Measurements from ENCODE around the gene SIGLEC6.

SIGLEC6 gene

GRCh38 chr19:51565583-51565982 is 34.1 kb upstream of the SIGLEC6 start:
- no peak for TF ChIP-seq CTCF (IDR thresholded peaks at IDR 0.05; ENCODE audit: insufficient read depth, low read length, poor library complexity, severe bottlenecking)
- no peak overlapping the region for H3K4me3 ChIP-seq (replicated peaks; ENCODE audit: low read depth, low read length)
- H3K27me3 ChIP-seq (replicated peaks; ENCODE audit: control insufficient read depth, insufficient read depth, low read length): no peaks in the 10 kb centered on the region
- DNase-seq (ENCODE audit: extremely low read depth, insufficient read length): no peak
- H3K36me3 ChIP-seq (ENCODE audit: control insufficient read depth, insufficient read depth, low read length): no peaks in the 10 kb centered on the region

- H3K36me3 ChIP-seq (ENCODE audit: control insufficient read depth, insufficient read depth, low read length): no peaks in the 10 kb centered on the region
- no peak overlapping the region for H3K4me3 ChIP-seq (replicated peaks; ENCODE audit: low read depth, low read length)
- TF ChIP-seq CTCF (IDR thresholded peaks at IDR 0.05; ENCODE audit: insufficient read depth, low read length, poor library complexity, severe bottlenecking): peak; percentile 66
- H3K27me3 ChIP-seq (replicated peaks; ENCODE audit: control insufficient read depth, insufficient read depth, low read length): no peaks in the 10 kb centered on the region
- DNase-seq (ENCODE audit: extremely low read depth, insufficient read length): no peak
Observed at GRCh38 chr19:51564791-51565190, 33.3 kb upstream of the SIGLEC6 start.

GRCh38 chr19:51560339-51560738 is 28.9 kb upstream of the SIGLEC6 start:
- Histone ChIP-seq H3K36me3 (ENCODE audit: control insufficient read depth, insufficient read depth, low read length) (no peaks in the 10 kb centered on the region), H3K4me3 (replicated peaks; ENCODE audit: low read depth, low read length) (no peak overlapping the region), H3K27me3 (replicated peaks; ENCODE audit: control insufficient read depth, insufficient read depth, low read length) (no peaks in the 10 kb centered on the region)
- no peak for TF ChIP-seq CTCF (IDR thresholded peaks at IDR 0.05; ENCODE audit: insufficient read depth, low read length, poor library complexity, severe bottlenecking)
- DNase-seq (ENCODE audit: extremely low read depth, insufficient read length): no peak

- H3K27me3 ChIP-seq (replicated peaks; ENCODE audit: control insufficient read depth, insufficient read depth, low read length): no peaks in the 10 kb centered on the region
- H3K4me3 ChIP-seq (replicated peaks; ENCODE audit: low read depth, low read length): no peak overlapping the region
- DNase-seq (ENCODE audit: extremely low read depth, insufficient read length): no peak
- no peak for TF ChIP-seq CTCF (IDR thresholded peaks at IDR 0.05; ENCODE audit: insufficient read depth, low read length, poor library complexity, severe bottlenecking)
- H3K36me3 ChIP-seq (ENCODE audit: control insufficient read depth, insufficient read depth, low read length): no peaks in the 10 kb centered on the region
Observed at GRCh38 chr19:51559240-51559639, 27.8 kb upstream of the SIGLEC6 start.

- TF ChIP-seq CTCF (IDR thresholded peaks at IDR 0.05; ENCODE audit: insufficient read depth, low read length, poor library complexity, severe bottlenecking): no peak
- Histone ChIP-seq H3K4me3 (replicated peaks; ENCODE audit: low read depth, low read length) (no peak overlapping the region), H3K27me3 (replicated peaks; ENCODE audit: control insufficient read depth, insufficient read depth, low read length) (no peaks in the 10 kb centered on the region), H3K36me3 (ENCODE audit: control insufficient read depth, insufficient read depth, low read length) (no peaks in the 10 kb centered on the region)
- no peak for DNase-seq (ENCODE audit: extremely low read depth, insufficient read length)
Observed at GRCh38 chr19:51552996-51553725, 21.7 kb upstream of the SIGLEC6 start.

- Histone ChIP-seq H3K36me3 (ENCODE audit: control insufficient read depth, insufficient read depth, low read length) (no peaks in the 10 kb centered on the region), H3K27me3 (replicated peaks; ENCODE audit: control insufficient read depth, insufficient read depth, low read length) (no peaks in the 10 kb centered on the region), H3K4me3 (replicated peaks; ENCODE audit: low read depth, low read length) (no peak overlapping the region)
- DNase-seq (ENCODE audit: extremely low read depth, insufficient read length): no peak
- TF ChIP-seq CTCF (IDR thresholded peaks at IDR 0.05; ENCODE audit: insufficient read depth, low read length, poor library complexity, severe bottlenecking): no peak
Observed at GRCh38 chr19:51552608-51552995, 21.1 kb upstream of the SIGLEC6 start.

Data from GM06990 (cell line).